NCI-H345 (cell line): ENCODE results near the gene AP5Z1.

Experiments
- DNase-seq: peaks from one replicate; lab custom pipeline; 2025; lab: John Stamatoyannopoulos, UW

Gene AP5Z1

DNA sequence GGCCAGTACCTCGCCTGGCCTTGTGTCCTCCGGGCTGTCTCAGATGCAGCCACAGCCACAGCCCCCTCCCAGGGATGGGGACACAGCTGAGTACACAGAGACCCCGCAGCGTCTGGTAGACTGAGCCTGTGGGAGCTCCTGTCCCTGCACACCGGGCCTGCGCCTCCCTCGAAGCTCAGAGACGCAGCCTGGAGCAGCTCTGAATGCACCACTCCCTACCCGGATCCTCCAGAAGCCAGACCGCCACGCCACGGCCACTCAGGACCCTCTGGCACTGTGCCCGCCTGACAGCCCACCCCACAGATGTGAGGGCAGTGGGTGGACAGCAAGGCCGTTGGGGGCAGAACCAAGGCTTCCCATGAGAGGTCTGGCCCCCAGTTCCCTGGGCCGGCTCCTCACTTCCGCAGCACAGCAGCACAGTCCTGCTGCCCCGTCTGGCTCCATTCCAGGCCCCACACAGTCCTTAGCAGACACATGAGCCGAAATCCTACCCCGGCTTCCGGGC, 45.6 kb downstream of the AP5Z1 start:
- DNase-seq: no peak

DNA sequence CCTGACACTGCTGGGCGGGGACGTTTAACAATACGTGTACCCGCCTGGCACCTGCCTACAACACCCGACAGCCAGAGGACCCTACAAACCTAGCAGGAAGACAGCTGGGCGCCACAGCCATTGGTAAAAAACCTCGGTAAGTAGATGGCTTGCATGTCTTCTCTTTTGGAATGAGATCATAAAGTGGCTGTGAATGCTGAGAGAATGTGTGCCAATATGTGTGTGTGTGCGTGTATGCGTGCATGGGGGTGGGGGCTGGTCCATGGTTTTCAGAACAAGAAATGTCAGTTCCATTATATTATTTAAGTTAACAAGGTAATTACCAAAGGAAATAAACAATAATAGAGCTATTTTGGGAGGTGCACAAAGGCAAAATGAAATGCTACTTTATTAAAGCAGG, 47.3 kb downstream of the AP5Z1 start:
- DNase-seq: no peak

DNA sequence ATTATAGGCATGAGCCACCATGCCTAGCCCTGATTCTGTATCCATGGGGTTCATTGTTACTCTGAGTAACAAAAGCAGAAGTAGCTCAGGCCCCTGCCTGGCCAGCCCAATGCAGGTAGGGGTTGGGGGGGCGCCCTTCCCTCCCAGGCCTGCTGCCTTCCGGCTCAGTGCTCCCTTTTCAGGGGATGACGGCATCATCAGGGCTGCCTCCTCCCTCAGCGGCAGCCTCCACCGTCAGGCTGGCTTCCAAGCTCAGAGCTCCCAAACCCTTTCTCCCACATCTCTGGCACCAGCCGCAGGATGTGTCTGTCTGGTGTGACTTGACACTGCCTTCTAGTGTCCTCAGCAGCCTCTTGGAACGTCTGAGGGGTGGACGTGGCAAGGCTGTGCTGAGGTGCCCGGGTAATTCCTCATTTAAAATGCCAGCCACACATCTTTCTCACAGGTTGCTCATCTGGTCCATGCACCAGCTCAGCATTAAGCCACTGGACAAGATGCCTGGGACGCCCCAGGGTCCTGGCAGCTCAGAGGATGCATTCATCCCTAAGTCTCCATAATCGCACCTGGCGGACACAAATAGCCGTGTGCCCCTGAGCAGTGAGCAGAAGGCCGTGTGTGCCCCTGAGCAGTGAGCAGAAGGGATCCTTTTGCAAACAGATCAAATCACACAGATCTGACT, 48.2 kb downstream of the AP5Z1 start:
- DNase-seq: no peak

DNA sequence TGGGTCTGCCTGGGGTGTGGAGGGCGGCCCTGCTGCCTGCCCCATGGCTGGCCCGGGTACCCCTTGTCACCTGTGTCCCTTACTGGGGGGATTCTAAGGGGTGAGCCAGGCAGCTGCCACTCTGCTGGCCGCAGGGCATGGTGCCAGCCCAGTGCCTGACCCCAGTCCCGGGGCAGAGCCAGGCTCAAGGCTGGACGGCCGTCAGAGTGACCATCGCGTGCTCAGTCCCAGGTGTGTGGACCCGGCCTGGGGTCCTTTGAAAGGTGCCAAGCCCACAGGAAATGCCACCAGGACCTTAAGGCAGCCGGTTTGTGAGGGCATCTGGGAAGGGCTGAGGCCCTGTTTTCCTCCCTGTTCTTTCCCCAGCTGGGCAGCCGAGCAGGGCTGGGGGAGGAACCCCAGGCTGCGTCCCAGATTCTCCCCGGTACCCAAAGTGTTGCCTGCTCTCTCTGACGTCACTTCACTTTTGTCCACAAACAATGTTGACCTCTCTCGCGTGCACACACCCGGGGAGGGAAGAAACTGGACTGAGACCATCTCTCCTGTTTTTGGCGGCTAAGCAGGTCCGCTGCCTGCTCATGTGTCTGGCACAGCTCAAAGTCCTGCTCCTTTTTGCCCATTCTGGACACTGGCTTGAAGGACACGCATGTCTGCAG, 48.8 kb downstream of the AP5Z1 start:
- no peak for DNase-seq

DNA sequence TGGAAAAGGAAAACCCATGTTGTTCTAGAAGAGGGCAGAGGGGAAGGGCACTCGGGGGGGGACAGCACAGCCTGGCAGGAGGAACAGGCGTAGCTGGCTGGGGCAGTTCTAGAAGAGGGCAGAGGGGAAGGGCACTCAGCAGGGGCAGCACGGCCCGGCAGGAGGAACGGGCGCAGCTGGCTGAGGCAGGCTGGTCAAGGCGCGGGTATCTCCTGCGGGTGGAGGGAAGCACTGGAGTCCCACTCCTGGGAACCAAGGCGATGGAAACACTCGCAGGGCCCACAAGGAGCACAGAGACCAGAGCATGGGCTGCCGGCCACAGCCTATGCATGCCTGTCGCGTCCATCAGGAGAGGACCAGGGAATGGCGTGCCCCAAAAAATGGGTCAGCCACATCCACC, 49.7 kb downstream of the AP5Z1 start:
- DNase-seq: no peak

DNA sequence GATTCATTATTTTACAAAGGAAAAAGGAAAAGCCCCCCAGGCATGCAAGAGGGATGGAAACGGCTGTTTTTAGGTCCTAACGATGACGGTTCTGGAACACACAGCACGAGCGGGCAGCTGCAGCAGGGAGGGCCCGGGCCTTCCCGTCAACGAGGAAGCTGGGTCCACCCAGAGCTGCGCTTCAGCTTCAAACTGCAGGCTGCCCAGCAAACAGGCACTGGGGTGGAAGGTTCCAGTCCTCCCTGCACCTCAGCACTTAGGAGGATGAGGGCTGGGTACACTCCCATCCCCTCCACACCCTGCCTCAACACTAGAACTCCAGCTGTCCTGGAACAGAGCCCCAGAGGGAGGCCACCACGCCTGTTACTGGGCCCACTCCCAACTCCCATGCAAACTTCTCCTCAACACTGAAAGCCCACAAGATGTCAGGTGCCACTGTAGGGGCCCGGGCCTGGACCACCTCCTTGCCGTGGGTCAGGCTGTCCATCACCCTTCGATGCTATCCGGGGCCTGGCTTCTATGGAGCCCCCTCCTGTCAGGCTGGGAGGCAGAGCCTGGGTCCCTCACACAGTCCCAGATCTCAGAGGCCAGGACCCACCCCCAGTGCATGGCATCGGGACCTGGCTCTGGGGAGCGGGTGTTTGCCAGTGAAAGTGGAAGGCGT, 53.4 kb downstream of the AP5Z1 start:
- DNase-seq: no peak

DNA sequence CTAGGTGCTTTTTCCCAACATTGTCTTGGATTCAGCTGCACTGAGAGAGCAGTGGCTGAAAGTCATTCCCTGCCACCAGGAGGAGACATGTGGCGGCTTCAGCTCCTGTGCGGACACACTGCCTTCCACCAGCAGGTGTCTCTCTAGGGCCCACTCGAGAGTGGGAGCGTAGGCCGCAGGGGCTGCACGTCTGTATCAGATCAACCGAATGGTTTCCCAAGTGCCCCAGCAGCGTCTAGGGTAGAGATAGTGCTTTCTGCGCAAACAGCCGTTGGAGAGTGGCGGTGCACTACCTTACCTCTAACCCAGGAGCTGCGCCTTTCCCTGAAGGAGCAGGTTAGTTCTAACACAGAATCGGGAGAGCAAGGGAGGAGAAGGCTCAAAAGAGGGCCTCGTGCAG, 54.8 kb downstream of the AP5Z1 start:
- peak; percentile 41 for DNase-seq

DNA sequence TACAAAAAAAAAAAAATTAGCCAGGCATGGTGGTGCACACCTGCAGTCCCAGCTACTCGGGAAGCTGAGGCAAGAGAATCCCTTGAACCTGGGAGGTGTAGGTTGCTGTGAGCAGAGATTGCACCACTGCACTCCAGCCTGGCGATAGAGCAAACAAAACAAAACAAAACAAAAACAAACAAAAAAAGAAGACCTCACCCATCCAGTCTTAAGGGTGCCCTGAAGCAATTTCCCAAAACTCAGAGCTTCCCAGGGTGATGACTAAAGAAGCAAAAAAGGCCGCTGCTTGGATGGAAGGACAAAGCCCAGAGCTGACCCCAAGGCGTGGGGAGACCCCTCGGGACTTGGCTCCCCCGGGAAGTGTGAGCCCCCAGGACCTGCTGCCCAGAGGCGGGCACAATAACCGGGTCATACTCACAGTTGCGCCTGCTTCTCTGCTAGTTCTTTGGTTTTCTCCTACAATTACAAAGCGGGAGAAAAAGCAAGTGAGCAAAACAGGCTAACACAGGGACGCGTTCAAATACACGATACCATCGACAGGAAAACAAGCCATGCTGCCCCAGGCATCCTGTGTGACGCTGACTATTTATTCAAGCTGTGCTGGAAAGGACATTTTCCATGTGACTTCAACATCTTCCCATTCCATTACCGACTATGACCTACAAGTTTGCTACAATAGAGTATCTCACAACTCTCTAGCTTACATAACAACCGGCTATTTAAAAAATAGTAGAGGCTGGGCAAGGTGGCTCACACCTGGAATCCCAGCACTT, 56.5 kb downstream of the AP5Z1 start:
- no peak for DNase-seq

DNA sequence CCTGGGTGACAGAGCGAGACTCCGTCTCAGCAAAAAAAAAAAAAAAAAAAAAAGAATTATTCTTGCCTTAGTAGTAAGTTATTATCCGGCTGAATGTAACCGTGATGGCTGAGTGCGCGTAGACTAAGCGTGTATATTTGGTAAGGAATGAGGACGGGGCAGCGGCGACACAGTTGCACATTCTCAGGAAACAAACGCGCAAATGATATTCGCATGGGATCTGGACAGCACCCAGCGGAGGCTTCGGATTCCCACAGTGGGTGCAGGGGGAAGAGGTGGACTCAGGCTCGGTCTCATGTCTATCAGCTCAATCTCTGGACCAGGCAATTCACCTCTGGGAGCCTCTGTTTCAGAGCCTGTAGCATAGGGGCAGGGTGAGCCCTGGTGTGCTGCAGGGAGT, 57.3 kb downstream of the AP5Z1 start:
- no peak for DNase-seq

DNA sequence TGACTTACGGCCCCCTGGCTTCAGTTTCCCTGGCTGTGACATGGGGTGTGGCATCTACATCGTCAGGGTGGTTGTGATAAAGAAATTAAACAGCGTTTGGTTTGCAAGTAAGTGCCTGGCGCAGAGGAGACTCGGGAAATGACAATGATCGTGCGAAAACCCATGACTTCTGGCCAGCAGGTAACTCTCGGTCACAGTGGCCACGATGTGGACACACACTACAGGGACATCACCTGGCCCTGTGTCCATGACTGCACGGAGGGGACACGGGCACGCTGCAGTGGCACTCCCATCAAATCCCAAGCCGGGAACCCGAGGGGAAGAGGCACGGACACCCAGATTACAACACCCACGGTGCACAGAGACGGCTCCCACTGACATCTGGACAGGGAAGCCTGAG, 57.8 kb downstream of the AP5Z1 start:
- DNase-seq: no peak

DNA sequence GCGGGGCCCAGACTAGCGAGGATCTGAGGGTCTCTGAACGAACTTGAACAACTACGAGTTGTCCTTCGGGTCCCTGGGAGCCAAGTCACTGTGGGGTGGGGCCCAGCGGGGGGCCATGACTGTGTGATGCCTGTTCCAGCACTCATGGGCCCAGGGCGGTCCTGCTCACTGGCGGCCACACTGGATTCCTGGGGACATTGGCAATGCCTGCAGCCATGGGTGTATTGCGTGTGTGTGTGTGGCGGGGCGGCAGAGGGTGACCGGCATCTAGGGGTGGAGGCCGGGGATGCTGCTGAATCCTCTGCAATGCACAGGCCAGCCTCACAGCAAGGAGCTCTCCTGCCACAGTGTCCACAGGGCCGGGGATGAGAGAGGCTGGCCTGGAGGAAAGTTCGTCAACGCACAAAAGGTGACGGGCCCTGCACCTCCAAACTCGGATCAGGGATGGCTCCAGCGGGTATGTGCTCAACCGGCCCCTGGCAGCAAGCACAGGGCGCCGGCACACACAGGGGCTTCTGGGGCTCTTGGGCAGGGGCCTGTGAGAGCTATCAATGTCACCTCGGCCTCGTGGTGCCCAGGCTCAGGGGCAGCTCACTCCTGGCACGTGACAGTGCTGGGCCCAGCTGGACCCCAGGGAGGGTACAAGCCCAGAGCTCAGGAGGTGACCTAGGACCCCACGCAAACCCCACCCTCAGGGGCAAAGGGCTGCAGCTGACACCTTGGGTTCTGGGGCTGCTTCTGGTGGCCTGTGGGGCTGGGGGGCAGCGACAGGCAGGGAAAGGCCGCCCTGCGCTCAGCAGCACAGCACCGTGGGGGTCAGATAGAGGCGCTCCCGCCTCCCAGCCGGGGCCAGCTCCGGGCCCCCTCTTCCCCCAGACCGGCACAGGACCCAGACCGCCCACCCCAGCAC, 58.5 kb downstream of the AP5Z1 start:
- DNase-seq: no peak

DNA sequence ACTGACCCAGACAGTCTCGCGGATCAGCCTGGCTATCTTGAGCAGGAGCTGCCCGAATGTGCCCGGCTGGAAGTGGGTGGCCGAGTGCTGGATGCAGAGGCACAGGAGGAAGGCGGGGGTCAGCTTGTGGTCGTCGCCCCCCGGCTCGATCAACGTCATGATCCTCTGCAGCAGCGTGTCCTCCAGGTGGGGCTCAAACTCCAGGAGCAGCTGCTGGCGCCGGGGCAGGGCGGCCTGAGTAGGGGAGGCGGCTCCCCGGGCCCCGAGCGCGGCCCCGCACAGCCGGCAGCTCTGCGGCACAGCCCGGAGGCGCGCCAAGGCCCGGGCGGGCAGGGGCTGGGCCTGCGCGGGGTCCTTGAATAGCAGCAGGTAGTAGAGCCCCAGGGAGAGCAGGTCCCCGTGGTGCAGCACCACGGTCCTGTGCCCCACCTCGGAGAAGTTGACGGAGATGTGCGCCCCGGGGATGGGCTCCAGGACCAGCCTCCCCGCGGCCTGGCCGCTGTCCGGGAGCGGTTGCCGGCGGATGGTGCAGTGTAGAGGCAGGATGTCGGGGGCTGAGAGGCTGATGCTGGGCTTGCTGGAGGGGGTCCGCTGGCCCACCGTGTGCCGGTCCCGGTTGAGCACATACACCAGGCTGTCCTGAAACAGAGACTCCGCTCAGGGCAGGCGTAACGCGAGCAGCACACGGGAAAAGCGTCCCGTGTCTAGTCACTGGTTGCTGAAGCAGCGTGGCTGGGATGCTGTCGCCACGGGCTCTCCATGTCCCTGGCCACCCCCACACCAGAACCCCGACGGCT, 59.4 kb downstream of the AP5Z1 start:
- no peak for DNase-seq

DNA sequence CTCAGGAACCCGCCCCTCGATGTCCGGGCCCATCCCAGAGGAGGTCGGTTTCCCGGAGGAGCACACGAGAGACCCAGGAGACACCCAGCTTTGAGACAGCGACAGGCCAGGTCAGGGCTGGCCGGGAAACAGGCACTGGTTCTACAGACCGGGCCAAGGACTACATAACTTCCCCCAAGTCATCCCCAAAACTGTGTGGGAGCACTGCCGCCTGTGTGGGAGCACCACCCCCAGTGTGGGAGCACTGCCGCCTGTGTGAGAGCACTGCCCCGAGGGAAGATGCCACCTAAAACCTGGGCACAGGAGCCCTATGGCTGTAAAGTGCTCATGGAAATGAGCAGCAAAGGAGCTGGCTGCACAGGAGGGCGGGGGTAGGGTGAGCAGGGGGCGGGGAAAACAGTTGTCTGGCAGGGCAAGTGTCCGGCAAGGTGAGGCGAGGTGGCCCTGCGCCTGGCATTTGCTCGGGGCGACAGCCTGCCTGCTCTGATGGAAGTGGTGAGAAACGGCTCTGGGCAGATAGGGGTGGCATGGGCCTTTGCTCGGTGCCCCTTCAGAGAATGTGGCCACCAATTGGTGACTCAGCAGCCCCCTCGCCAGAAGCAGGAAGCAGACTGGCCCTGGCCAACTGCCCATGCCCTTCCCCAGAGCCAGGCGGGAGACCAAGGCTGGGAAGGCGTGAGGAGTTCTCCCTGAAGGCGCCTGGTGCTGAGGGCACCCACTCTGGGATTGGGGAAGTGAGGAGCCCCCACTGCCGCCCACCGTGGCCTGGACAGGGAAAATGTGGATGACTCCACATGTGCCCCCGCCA, 60.2 kb downstream of the AP5Z1 start:
- no peak for DNase-seq

DNA sequence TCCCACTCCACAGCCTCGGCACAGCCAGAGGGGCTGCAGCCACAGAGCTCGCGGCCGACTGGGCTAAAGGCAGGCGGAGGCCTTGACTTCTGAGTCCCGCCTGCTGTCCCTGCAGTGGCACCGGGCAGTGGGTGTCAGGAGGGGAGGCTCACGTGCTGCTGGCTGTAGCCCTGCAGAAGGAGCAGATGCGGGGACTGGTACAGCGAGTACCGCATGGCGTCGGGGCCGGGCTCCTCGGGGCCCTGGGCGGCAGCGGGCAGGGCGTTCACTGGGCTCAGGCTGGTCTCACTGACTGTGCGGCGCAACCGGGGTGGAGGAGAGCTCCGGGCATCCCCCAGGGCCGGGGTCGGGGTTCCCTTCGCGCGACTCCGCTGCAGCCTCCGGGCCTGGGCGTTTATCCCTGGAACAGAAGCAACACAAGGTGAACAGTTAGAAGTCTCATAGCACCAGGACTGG, 60.8 kb downstream of the AP5Z1 start:
- DNase-seq: no peak

DNA sequence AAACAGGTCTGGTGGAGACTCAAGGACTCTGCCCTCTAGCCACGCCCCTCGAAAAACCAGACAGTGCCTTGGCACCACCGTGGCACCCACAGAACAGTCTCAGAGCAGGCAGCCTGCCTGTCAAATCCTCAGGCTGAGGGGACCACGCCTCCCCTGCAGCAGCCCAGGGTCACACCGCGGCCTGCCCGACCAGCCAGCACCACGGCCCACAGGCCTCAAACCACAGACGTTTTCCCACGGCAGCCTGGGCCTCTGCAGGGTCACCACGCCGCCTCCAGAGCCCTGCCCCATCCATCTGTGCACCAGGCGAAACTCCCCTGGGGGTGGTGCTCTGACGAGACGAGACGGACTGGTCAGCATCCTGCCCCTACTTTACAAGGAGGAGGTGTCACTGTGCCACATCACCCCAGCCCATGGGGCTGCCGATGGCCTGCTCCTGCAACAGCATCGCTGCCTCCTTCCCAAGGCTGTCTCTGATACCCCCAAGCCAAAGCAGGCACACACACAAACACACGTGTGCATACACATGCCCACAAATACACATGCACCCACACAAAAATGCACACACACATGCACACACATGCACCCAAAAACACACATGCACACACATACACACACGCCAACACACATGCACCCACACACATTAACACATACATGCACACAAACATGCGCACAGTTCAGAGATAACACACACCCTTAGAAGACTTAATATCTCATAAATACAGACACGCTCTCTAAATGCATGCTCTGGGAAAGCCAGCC, 61.8 kb downstream of the AP5Z1 start:
- DNase-seq: no peak

DNA sequence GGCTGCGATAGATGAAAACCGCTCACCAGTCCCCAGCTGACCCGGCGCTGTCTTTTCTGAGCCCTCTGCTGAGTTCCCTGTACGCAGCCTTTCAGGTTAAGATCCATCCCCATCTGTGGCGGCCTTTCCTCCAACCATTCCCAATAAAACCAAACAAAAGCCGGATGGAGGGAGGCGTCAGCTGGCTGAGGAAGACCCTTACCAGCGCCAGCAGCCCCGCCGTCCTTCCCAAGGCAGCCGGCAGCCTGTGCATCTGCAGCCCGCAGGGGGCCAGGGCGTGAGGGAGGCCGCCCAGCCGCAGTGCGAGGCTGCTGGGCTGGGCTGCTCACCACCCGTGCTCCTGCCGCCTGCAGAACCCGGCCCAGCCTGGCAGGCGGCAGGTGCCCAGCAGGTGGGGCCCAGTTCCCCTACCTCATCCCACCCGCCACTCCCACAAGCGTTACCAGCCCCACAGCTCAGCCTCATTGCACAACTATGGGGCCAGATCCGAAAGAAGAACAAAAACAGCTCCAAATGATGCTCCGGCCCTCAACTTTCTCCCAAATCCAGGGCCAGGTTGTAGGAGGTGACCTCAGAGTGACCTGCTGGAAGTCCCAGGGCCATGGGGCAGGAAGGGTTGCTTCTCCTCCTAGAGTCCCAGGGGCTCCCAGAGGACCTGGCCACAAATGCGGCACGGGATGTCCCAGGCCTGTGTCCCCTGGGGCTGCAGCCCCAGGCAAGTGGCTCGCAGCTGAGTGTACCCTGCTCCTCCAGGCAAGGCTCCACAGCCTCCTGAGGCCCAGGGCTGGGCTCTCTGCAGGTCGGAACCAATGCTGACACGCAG, 62.6 kb downstream of the AP5Z1 start:
- peak; percentile 47 for DNase-seq

DNA sequence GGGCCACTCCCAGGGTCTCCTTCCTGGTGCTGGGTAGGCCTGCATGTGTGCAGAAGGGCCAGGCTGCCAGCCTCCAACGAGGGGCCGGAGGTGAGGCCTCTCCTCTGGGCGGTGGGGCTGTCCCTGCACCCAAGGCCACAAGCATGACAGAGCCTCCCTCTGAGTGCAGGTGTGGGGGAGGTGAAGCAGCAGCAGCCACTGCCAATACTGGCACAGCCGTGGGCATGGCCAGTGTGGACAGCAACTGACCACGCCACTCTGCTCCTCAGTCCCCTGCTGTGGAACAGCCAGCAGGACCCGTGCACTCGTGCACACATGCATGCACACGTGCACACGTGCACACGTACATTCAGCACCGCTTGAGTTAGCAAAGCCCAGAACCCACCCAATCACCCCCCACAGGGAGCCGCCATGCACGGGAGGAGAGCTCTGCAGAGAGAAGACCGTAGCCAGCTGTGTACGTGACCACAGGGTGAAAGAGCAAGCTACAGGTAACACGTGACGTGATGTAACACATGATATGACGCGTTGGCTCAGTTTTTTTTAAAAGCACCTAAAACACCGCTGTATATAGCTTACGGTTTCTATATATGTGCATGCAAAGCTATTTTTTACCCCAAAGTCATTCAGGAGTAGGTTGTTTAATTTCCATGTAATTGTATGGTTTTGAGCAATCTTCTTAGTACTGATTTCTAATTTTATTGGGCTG, 63.4 kb downstream of the AP5Z1 start:
- DNase-seq: no peak
